Gastrocnemius medialis (tissue), 4 donors: ENCODE results near the gene KLHL21.

Experiments used
- CTCF ChIP-seq, 5 experiments: fragments of 450-650 bp in 3 of 5; fragments of 200-600 bp in 2 of 5; sonication (generic) in 2 of 5; IDR thresholded peaks in 4 of 5; conservative IDR thresholded peaks in 1 of 5; 1 replicate in 4 of 5; 2 replicates in 1 of 5; pipeline ENCODE4 v1.5.1; 2016 to 2019; ENCODE audit warnings: antibody characterized with exemption in 5 of 5, mild to moderate bottlenecking in 3 of 5, moderate library complexity in 3 of 5
- POLR2A ChIP-seq, 2 donors: fragments of 450-650 bp; IDR thresholded peaks; one replicate each; pipeline ENCODE4 v1.6.1; 2017; ENCODE audit warnings: antibody characterized with exemption in 2 of 2, mild to moderate bottlenecking in 2 of 2, moderate library complexity in 2 of 2

- TF ChIP-seq CTCF (IDR thresholded peaks at IDR 0.05 in 4 of 5, conservative IDR thresholded peaks at IDR 0.05 in 1 of 5), result no peak
- TF ChIP-seq POLR2A (IDR thresholded peaks at IDR 0.05), result no peak
Measured at GRCh38 chr1:6614019-6614928, 11.6 kb upstream of the KLHL21 start.
